MM.1S (cell line): ENCODE data around the gene TMEM200A.

Experiments
- CTCF ChIP-seq: fragments of 300-600 bp; sonication (generic); IDR thresholded peaks from 2 replicates; pipeline ENCODE4 v1.5.1; 2016; ENCODE audit warnings: antibody characterized with exemption, low read length, mixed read lengths
- EZH2phosphoT487 ChIP-seq: fragments of 300-600 bp; sonication (generic); IDR thresholded peaks from 2 replicates; pipeline ENCODE4 v1.6.1; 2018; ENCODE audit warnings: antibody characterized with exemption, low read length

DNA sequence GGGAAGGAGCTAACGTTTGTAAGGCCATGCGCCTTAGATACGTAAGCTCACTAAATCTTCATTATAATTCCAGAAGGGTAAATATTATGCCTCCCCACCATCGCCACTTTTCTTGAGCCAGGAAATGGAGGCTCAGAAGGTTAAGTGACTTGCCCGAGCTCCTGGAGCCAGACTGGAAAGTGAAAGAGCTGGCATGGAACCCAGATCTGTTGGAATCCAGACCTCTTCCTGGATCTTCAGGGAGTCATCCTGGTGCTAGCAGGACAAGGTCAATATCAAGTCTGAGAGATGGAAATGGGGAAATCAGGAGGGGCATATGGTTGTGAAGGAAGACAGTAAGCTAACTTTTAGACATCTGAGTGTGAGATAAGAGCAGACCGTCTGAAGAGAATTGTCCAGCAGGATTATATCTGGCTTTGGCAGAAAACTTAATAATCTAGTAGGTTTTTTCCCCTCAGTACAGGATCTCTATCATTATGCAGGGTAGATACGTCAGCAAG, 6.2 kb downstream of the TMEM200A start:
- no peak for TF ChIP-seq CTCF
- TF ChIP-seq EZH2phosphoT487: no peak
